C1 segment of cervical spinal cord (tissue), 14 donors: ENCODE measurements around the gene MYH4.

Experiments
- DNase-seq, 14 donors: peaks; one replicate each; lab custom pipeline; 2025; lab: John Stamatoyannopoulos, UW

MYH4 gene

DNA sequence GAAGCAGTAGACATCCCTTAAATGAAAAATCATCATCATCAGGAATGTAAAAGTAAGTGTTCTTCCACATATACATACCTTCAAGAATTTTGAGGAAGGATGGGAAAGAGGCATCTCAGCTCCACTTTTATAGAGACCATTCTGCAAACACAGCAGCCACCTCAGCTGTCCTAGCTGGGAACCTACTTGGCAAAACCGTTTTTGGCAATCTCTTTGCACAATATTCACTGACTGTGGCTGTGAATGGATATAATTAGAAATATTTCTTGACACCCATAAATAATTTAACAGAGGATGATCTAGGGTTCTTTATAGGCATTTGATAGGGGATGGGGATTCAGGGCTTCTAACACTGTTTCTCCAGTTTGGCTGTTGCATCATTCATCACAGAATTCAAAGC is at the start of gene MYH4:
Gene MYH4 (minus strand): TSS at position 101 of the 400 bp plus-strand sequence. CDS start 2,814 bp downstream, outside the sequence.
- DNase-seq = no peak

DNA sequence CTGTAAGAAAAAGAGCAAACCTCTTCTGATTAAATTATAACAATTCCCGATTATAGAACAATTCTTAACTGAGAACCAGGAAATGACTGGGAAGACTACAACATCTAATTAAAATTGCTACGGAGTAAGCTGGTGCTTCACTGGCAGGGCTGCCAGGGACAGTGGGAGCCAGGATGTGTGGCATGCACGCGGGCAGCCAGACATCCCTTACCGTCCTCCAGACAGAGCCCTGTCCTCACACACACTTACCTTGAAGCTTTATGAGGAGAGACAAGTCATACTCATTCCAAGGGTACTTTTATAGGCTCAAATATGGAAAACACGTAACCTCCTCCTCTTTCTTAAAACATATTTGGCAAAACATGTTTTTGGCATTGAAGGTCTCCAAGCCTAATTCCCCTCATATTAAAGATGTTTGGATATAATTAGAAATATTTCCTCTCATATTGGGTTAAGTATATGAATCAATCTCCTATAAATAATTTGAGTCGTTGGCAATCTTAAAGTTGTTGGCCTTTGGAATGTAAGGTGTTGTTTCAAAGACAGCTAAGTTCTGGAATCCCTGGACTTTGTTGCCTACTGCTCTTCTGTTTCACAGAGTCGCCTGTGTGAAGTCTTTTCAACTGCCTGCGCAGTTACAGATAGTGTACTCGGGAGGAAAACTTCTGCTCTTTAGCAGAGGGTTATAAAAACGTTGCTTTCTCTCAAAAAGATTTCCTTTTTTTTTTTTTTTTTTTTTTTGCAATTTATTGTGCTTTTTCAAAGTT is 49.1 kb upstream of the MYH4 start, which contains the start of gene MYH1:
Gene MYH1 (minus strand): TSS at position 272 of the 767 bp plus-strand sequence. CDS start 1,900 bp downstream, outside the sequence.
- DNase-seq = no peak

- DNase-seq = no peak
These were observed 47.3 kb upstream of the MYH4 start for GRCh38 chr17:10516638-10517037.

DNA sequence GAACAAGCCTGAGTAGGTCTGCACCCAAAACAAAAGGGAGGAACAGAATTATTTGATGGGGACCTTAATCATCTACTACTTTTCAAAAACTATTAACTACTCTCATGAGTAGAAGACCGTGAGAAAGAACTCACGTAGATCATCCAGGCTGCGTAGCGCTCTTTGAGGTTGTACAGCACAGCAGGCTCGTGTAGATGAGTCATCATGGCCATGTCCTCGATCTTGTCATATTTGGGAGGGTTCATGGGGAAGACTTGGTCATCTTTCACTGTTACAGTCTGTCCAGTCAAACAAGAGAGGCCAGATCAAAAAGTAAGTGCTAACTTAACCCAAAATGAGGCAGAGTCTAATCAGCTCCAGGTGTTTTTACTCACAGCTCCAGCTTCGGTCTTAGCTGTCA is 46.7 kb upstream of the MYH4 start:
- no peak for DNase-seq

DNA sequence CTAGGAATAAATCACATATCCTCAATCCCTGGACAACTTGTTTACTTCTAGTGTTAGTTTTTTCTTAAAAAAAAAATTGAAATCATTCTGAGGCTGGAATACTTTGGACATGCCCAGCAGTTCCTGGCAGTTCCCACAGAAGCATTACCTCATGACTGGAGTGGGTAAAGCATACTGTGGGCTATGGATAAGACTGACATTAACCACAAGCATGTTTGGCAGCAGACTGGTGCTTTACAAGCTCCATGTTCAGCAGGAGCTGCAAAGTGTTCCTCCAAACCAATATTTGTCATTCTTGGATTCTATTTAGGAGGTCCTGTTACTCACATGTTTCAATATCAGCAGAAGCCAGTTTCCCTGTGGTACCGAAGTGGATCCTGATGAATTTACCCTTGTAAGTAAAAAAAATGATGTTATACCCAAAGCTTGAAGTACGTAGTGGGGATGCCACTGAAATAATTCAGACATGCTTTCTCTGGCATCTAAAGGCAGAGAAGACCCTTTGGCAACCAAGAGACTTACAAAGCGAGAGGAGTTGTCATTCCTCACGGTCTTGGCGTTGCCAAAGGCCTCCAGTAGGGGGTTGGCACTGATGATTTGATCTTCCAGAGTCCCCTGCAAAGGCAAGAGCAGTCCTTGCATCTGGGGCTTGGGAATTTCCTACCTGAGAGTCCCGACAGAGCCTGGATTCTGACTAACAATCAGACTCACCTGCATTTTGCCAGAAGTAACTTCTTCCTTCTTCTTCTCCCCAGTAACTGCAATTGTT is 44.1 kb upstream of the MYH4 start:
- DNase-seq = no peak

- DNase-seq = no peak
These were observed 43.5 kb upstream of the MYH4 start for GRCh38 chr17:10512856-10513255.

DNA sequence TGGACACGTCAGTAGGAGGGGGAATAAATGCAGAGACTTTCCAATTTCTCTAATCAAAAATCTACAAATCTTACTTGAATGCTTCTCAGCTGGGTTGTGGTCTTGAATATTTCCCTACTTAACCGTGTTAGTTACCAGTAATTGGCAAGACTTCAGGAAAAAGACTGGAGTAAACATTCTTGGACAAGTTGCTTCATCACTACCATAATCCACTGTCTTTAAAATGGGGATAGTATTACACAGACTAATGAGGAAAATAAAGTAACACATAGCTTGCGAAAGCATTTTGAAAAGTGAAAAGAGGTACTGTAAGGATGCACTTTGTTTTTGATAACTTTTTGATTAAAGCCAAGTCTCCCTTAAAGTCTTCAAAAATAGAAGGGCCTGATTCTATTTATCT is 30.6 kb upstream of the MYH4 start:
- DNase-seq = no peak

- no peak for DNase-seq
These were observed 22.6 kb upstream of the MYH4 start for GRCh38 chr17:10492004-10492403.

DNA sequence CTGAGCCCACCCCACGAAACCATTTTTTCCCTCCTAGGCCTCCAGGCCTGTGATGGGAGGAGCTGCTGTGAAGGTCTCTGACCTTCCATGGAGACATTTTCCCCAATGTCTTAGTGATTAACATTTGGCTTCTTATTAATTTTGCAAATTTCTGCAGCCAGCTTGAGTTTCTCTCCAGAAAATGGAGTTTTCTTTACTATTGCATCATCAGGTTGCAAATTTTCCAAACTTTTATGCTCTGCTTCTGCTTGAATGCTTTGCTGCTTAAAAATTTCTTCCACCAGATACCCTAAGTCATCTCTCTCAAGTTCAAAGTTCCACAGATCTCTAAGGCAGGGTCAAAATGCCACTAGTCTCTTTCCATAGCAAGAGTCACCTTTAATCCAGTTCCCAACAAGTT is 12.9 kb upstream of the MYH4 start:
- no peak for DNase-seq

DNA sequence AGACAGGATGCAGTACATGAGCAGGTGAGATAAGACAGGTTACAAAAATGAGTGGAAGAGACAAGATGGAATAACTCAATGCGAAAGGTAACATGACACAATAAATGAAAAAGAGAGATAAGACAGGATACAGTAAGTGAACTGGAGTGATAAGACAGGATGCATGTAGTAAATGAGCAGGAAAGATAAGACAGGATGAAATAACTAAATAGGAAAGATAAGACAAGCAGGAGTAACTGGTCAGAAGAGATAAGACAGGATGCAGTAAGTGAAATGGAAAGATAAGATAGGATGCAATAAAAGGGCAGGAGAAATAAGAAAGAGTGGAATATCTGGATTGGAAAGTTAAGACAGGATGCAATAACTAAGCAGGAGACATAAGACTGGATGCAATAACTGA is 8.3 kb upstream of the MYH4 start:
- DNase-seq = no peak

GRCh38 chr17:10474536-10474935 is 5.2 kb upstream of the MYH4 start:
- DNase-seq = no peak

GRCh38 chr17:10471858-10472257 is 2.5 kb upstream of the MYH4 start:
- DNase-seq = no peak

- DNase-seq = no peak
These were observed 6.0 kb downstream of the MYH4 start for GRCh38 chr17:10463402-10463801.

DNA sequence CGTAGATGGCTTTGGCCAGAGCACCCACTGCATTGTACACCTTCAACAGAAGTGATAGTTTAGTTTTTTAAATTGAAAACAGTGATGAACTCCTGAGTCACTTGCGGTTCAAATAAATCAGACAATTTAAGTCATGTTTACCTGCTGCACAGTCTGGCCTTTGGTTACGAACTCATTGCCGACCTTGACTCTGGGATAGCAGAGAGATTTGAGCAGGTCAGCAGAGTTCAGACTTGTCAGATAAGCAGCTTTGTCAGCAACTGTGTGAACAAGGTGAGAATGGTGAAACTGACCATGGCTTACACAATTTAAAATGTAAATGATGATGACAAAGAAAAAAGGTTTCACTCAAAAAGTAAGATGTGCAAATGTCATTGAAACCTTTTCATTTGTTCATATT is 9.3 kb downstream of the MYH4 start:
- DNase-seq = no peak

DNA sequence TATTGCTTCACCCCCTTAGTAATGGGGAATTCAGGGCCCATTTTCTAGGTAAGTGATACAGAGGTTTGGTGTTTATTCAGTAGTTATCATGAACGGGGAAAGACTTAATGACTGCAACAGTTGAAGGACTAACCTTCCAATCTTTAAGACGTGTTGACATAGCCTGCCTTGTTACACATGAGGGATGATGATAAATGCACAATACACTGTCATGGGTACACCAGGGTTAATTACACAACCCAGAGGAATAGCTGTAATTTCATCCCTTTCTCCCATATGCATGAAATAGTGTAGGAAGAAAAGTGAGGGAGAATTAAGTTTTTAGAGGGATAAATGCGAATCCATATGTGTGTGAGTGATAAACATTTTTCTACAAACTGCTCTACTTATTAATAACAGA is 10.7 kb downstream of the MYH4 start:
- no peak for DNase-seq

GRCh38 chr17:10457952-10458351 is 11.4 kb downstream of the MYH4 start:
- DNase-seq = no peak

- DNase-seq = no peak
These were observed 22.1 kb downstream of the MYH4 start for GRCh38 chr17:10447026-10447931.

DNA sequence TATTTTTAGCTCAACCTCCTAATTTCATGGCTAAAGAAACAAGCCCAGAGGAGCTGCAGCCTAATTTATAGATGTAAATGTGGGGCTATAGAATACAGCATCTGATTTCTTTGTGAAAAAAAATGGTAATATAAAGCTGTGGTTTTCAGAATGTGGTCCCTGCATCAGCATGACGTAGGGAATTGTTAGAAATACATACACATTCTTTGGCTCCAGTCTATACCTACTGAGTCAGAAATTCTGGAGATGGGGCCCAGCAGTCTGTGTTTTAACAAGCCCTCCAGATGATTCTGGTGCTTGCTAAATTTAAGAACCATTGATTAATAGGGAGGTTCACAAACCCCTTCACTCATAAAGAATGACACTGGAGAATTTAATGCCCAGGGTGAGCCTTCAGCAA is 29.5 kb downstream of the MYH4 start:
- no peak for DNase-seq

DNA sequence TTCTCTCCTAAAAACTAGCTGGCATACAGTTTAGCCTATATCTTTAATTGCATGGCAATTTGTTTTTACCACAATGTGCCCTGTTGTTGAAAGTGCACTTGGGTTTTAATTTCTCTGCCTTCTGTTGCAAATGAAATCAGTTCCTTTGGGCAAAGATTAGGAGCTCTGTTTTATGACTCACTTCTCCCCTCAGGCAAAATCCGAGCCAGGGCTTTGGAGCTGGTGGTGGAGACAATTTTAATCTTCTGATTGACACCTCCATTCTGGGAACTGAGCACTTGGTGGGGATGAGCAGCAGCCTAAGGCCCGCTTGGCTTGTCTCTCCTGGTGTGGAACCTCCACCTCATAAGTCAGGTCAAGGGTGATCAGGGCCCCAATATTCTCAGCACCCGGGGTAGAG is 34.3 kb downstream of the MYH4 start:
- no peak for DNase-seq

GRCh38 chr17:10429421-10430045 is 39.8 kb downstream of the MYH4 start:
- DNase-seq = no peak

- DNase-seq = no peak
These were observed 40.6 kb downstream of the MYH4 start for GRCh38 chr17:10428781-10429180.
